C4-2B (cell line): ENCODE measurements around the gene NECTIN2.

Source experiments
- ZFX ChIP-seq: fragments of 450-650 bp; IDR thresholded peaks from 2 replicates; pipeline ENCODE4 v1.6.1; 2017
- TF ChIP-seq, protein P1 (sequence below): fragments of 450-650 bp; conservative IDR thresholded peaks from 2 replicates; pipeline ENCODE4 v1.5.1; 2017; ENCODE audit warnings: mild to moderate bottlenecking

DNA sequence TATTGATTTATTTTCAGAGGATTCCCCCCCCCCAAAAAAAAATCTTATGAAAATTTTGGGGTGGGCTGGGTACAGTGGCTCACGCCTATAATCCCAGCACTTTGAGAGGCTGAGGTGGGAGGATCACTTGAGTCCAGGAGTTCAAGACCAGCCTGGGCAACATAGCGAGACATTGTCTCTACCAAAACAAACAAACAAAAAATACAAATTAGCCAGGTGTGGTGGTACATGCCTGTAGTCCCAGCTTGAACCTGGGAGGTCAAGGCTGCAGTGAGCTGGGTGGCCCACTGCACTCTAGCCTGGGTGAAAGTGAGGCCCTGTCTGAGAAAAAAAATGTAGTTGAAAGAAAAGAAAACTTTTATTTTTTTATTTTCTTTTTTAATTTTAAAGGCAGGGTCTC, 17.9 kb downstream of the NECTIN2 start:
- TF ChIP-seq, protein P1, sequence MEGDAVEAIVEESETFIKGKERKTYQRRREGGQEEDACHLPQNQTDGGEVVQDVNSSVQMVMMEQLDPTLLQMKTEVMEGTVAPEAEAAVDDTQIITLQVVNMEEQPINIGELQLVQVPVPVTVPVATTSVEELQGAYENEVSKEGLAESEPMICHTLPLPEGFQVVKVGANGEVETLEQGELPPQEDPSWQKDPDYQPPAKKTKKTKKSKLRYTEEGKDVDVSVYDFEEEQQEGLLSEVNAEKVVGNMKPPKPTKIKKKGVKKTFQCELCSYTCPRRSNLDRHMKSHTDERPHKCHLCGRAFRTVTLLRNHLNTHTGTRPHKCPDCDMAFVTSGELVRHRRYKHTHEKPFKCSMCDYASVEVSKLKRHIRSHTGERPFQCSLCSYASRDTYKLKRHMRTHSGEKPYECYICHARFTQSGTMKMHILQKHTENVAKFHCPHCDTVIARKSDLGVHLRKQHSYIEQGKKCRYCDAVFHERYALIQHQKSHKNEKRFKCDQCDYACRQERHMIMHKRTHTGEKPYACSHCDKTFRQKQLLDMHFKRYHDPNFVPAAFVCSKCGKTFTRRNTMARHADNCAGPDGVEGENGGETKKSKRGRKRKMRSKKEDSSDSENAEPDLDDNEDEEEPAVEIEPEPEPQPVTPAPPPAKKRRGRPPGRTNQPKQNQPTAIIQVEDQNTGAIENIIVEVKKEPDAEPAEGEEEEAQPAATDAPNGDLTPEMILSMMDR = no peak
- TF ChIP-seq ZFX = no peak
